Adrenal gland (tissue), 12 donors: Measurements from ENCODE around the gene LSAMP. TPM values are rescaled to one million over a fixed set of nuclear protein-coding genes. Genes with fewer than 3 reads are reported as not detected.

ENCODE experiments used
- DNase-seq, 7 donors: peaks; one replicate each; pipeline ENCODE4 v3.0.0-alpha.2; 2019 to 2020
- H3K27ac ChIP-seq, 5 donors: fragments of 200-600 bp; sonication (generic) in 4 of 5; 1 replicate in 3 of 5; 2 replicates in 2 of 5; pipeline versions ENCODE4 v1.5.1 to v1.8.0; 2016 to 2020; ENCODE audit warnings: mild to moderate bottlenecking in 1 of 5
- H3K27me3 ChIP-seq: fragments of 200-600 bp; 2 replicates; pipeline ENCODE4 v1.8.0; 2021
- H3K36me3 ChIP-seq, 2 donors: fragments of 200-600 bp; replicated peaks in 1 of 2; 1 replicate in 1 of 2; 2 replicates in 1 of 2; pipeline versions ENCODE4 v1.5.1 to v1.8.0; 2018 to 2022
- H3K4me1 ChIP-seq, 2 donors: fragments of 200-600 bp; replicated peaks in 1 of 2; 1 replicate in 1 of 2; 2 replicates in 1 of 2; pipeline versions ENCODE4 v1.5.1 to v1.8.0; 2018 to 2021
- H3K4me3 ChIP-seq, 4 donors: fragments of 200-600 bp; sonication (generic) in 3 of 4; one replicate each; pipeline ENCODE4 v1.5.1; 2016 to 2018
- H3K9me3 ChIP-seq, 3 donors: fragments of 200-600 bp; sonication (generic) in 1 of 3; replicated peaks in 1 of 3; 1 replicate in 2 of 3; 2 replicates in 1 of 3; pipeline versions ENCODE4 v1.5.1 to v1.8.0; 2016 to 2021
- POLR2A ChIP-seq, 2 donors: fragments of 450-650 bp; IDR thresholded peaks; one replicate each; pipeline ENCODE4 v1.6.1; 2017; ENCODE audit warnings: antibody characterized with exemption in 2 of 2, mild to moderate bottlenecking in 2 of 2, moderate library complexity in 1 of 2
- WGBS, 4 donors: extraction: QIAGEN DNeasy Blood & Tissue Kit in 2 of 4; methylation state at CpG; one replicate each; pipeline versions ENCODE4 v1.1.5 to v1.1.7; 2013 to 2017; 5-methylcytosine and 5-hydroxymethylcytosine counted together
- intact Hi-C, 2 donors: fragments of 100-400 bp; cut with DNase I; formaldehyde crosslinking; loops; one replicate each; pipeline versions ENCODE4 v1.14.1 to v1.15.0; 2022 to 2023
- polyA plus RNA-seq, 3 donors: library from polyadenylated mRNA; stranded (reverse); fragments of 200-250 nt in 2 of 3; fragments of 350-450 nt in 1 of 3; fragmentation: Illumina TruSeq in 1 of 3; extraction: RNeasy Lipid Tissue Mini Kit (QIAGEN cat#74804) in 1 of 3; gene quantifications; one replicate each; pipeline ENCODE4 v1.2.3, GENCODE V29; 2013 to 2014
- total RNA-seq, 9 donors: library from RNA; depleted of rRNA in 4 of 9; stranded (reverse); fragments of >200 nt in 4 of 9; fragments of 120-200 nt in 1 of 9; fragmentation: NEBNext Ultra II Directional in 1 of 9; extraction: Animal tissue kit (Norgen Biotek cat#: 25700) in 1 of 9; gene quantifications; one replicate each; pipeline versions ENCODE4 v1.1.0 to v1.2.4, GENCODE V29; 2013 to 2023
- TF ChIP-seq, protein P1 (sequence below), 6 experiments: fragments of 450-650 bp in 4 of 6; fragments of 200-600 bp in 2 of 6; sonication (generic) in 1 of 6; IDR thresholded peaks; 1 replicate in 5 of 6; 2 replicates in 1 of 6; pipeline versions ENCODE4 v1.5.1 to v1.8.0; 2016 to 2021; ENCODE audit warnings: antibody characterized with exemption in 6 of 6, mild to moderate bottlenecking in 2 of 6, moderate library complexity in 1 of 6
- donor health status: healthy with polysubstance abuse.
- donor health status: Bipolar disorder and iron deficiency.
- donor health status: DM: yes; HTN: yes; CAD: no.
- donor health status: DM: no; HTN: no; CAD: no.
- donor health status: DM: no; HTN: no; CAD: no.
- donor health status: DM: yes; HTN: yes; CAD: no.

LSAMP gene
- total and polyA plus RNA-seq, 12 donors, result 5.8 to 53.5 (median 24.3) TPM

DNA sequence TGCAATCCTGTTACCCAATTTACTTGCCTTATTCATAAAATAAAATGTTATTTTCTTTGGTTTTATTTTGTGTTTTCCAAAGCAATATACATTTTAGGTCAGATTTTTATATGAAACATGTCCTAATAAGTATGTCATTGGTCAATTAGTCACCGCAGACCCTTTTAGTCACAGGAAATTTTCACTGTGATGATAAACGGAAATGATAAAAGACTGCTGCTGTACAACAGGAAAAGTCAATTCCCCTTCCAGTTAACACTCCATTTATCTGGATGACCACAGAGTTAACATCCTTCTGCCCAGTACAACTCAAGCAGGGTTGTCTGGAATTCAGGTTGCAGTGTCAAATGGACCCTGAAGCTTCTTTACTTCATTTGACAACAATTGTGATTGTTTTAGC is 175.2 kb downstream of the LSAMP start:
- Histone ChIP-seq H3K36me3 (no peaks in the 10 kb centered on the region), H3K4me1 (peaks cover 7 to 8% of the 10 kb centered on the region in 2 donors), H3K27me3 (no peaks in the 10 kb centered on the region), H3K9me3 (no peaks in the 10 kb centered on the region), H3K4me3 (no peak overlapping the region), H3K27ac (no peak overlapping the region)
- TF ChIP-seq POLR2A (IDR thresholded peaks at IDR 0.05), result no peak
- TF ChIP-seq, protein P1, sequence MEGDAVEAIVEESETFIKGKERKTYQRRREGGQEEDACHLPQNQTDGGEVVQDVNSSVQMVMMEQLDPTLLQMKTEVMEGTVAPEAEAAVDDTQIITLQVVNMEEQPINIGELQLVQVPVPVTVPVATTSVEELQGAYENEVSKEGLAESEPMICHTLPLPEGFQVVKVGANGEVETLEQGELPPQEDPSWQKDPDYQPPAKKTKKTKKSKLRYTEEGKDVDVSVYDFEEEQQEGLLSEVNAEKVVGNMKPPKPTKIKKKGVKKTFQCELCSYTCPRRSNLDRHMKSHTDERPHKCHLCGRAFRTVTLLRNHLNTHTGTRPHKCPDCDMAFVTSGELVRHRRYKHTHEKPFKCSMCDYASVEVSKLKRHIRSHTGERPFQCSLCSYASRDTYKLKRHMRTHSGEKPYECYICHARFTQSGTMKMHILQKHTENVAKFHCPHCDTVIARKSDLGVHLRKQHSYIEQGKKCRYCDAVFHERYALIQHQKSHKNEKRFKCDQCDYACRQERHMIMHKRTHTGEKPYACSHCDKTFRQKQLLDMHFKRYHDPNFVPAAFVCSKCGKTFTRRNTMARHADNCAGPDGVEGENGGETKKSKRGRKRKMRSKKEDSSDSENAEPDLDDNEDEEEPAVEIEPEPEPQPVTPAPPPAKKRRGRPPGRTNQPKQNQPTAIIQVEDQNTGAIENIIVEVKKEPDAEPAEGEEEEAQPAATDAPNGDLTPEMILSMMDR (IDR thresholded peaks at IDR 0.05), result no peak
- DNase-seq, result no peak
- intact Hi-C loops, result no loop called here
- 47 to 61% (median 53%) methylated on average over 2 of the region's 2 CpGs for WGBS, 4 donors

DNA sequence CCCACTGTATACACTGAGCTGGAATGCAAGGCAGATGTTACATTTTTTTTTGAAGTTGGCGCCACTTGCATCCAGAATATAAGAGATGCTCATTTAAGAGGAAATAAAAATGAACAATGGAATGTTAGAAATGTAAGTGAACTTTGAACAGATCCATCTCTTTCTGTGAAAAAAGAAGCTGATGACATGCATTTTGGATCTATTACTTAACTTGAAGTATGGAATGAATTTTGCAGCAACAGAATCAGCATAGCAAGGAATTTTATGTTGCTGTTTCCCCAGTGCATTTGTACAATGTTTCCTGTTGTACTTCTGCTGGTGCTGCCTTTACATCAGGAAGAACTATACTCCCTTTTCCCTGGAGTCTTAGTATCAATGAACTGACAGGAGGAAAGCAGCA is 178.2 kb downstream of the LSAMP start:
- TF ChIP-seq, protein P1 (IDR thresholded peaks at IDR 0.05), result no peak
- TF ChIP-seq POLR2A (IDR thresholded peaks at IDR 0.05), result no peak
- Histone ChIP-seq H3K4me3 (no peak overlapping the region), H3K9me3 (no peaks in the 10 kb centered on the region), H3K4me1 (no peaks in the 10 kb centered on the region), H3K27ac (no peak overlapping the region), H3K36me3 (no peaks in the 10 kb centered on the region), H3K27me3 (no peaks in the 10 kb centered on the region)
- no peak for DNase-seq
- 81 to 100% (median 95%) methylated on average over 1 of the region's 1 CpG for WGBS, 4 donors
- intact Hi-C loops, result no loop called here

DNA sequence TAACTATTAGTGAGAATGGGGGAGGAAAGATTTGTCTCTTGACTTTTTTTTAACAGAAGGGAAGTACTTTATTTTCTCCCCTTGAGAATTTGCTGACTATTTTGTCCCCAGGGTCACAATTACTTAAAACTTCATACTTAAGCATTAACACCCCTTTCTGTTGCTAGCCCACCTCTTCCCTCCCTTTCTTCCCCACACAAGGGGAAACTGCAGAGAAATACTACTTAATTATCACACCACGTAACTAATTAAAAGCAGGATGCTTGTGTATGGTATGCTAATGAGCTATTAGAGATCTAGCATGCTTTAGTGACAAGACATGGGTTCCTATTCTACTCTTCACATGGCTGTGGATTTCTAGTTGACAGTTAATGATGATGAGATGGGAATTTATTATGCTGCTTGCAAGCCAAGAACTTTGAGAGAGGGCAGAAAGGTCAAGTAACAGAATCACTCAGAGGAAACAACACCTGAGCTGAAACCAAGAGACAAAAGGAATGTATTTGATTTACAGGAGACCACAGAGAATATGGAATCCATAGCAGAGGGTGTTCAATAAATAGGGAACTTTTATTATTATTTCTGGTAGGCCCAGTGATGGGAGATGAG is 179.2 kb downstream of the LSAMP start:
- H3K36me3 ChIP-seq, result no peaks in the 10 kb centered on the region

DNA sequence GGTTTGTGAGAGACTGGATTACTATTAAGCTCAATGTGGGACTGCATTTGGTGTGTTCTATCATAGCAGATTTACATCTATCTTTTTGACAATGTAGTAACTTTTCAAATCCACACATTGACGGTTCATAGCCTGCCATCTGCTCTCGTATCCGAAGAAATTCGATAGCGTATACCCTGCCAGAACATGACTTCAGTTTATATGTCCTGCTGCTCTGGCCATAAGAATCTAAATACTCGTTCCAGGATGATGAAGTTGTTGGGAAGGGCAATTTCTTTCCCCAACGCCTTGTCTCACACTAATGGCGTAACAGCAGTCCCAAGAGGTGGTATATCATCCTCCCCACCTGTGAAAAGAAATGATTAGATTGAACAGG is 180.0 kb downstream of the LSAMP start:
- intact Hi-C loops, result no loop called here
- H3K4me1 ChIP-seq, result no peaks in the 10 kb centered on the region
- DNase-seq, result no peak
- TF ChIP-seq POLR2A (IDR thresholded peaks at IDR 0.05), result no peak
- TF ChIP-seq, protein P1 (IDR thresholded peaks at IDR 0.05), result no peak
- no peaks in the 10 kb centered on the region for H3K36me3 ChIP-seq
- H3K27ac ChIP-seq, result no peak overlapping the region
- H3K9me3 ChIP-seq, result no peaks in the 10 kb centered on the region
- H3K27me3 ChIP-seq, result no peaks in the 10 kb centered on the region
- H3K4me3 ChIP-seq, result no peak overlapping the region
- 83 to 93% (median 92%) methylated on average over 8 of the region's 8 CpGs for WGBS, 4 donors

More for the DNA sequence above, 179.2 kb downstream of the LSAMP start:
- TF ChIP-seq, protein P1 (IDR thresholded peaks at IDR 0.05), result no peak
- TF ChIP-seq POLR2A (IDR thresholded peaks at IDR 0.05), result no peak
- no peak overlapping the region for H3K4me3 ChIP-seq
- H3K4me1 ChIP-seq, result no peaks in the 10 kb centered on the region
- H3K9me3 ChIP-seq, result no peaks in the 10 kb centered on the region
- H3K27ac ChIP-seq, result no peak overlapping the region
- no peaks in the 10 kb centered on the region for H3K27me3 ChIP-seq
- intact Hi-C loops, result no loop called here
- no peak for DNase-seq
- 79 to 96% (median 84%) methylated on average over 1 of the region's 1 CpG for WGBS, 4 donors
